ENCODE results near the gene MAGI1.

Gene MAGI1

GRCh38 chr3:66001626-66002025 lies 37.1 kb downstream of the MAGI1 start:
- Histone ChIP-seq H3K36me3 (ENCODE audit: insufficient read depth) (no peaks in the 10 kb centered on the region), H3K4me2 (no peak overlapping the region), H2AFZ (ENCODE audit: low read depth) (no peak overlapping the region), H3K4me1 (ENCODE audit: low read depth, poor library complexity, severe bottlenecking) (no peaks in the 10 kb centered on the region), H3K9ac (no peak overlapping the region), H4K20me1 (ENCODE audit: insufficient read depth) (no peaks in the 10 kb centered on the region), H3K79me2 (ENCODE audit: insufficient read depth, low read depth) (no peaks in the 10 kb centered on the region), H3K4me3 (IDR thresholded peaks at IDR 0.05; ENCODE audit: insufficient read depth, low read depth, low read length) (no peak overlapping the region), H3K27ac (no peak overlapping the region), H3K27me3 (ENCODE audit: insufficient read depth, low read depth) (no peaks in the 10 kb centered on the region)
- no peak for TF ChIP-seq CTCF (conservative IDR thresholded peaks at IDR 0.05; ENCODE audit: low read depth, low read length)

- H3K27ac ChIP-seq = no peak overlapping the region
- TF ChIP-seq CTCF (conservative IDR thresholded peaks at IDR 0.05; ENCODE audit: low read depth, low read length) = no peak
- H3K4me1 ChIP-seq (ENCODE audit: low read depth, poor library complexity, severe bottlenecking) = no peaks in the 10 kb centered on the region
- no peaks in the 10 kb centered on the region for H3K36me3 ChIP-seq (ENCODE audit: insufficient read depth)
- no peaks in the 10 kb centered on the region for H4K20me1 ChIP-seq (ENCODE audit: insufficient read depth)
- no peaks in the 10 kb centered on the region for H3K79me2 ChIP-seq (ENCODE audit: insufficient read depth, low read depth)
- no peak overlapping the region for H3K9ac ChIP-seq
- H2AFZ ChIP-seq (ENCODE audit: low read depth) = no peak overlapping the region
- no peak overlapping the region for H3K4me3 ChIP-seq (IDR thresholded peaks at IDR 0.05; ENCODE audit: insufficient read depth, low read depth, low read length)
- H3K27me3 ChIP-seq (ENCODE audit: insufficient read depth, low read depth) = no peaks in the 10 kb centered on the region
- H3K4me2 ChIP-seq = no peak overlapping the region
Observed at GRCh38 chr3:66000506-66000905, 38.2 kb downstream of the MAGI1 start.

- TF ChIP-seq CTCF (conservative IDR thresholded peaks at IDR 0.05; ENCODE audit: low read depth, low read length) = no peak
- Histone ChIP-seq H3K9ac (no peak overlapping the region), H3K4me3 (IDR thresholded peaks at IDR 0.05; ENCODE audit: insufficient read depth, low read depth, low read length) (no peak overlapping the region), H3K4me2 (no peak overlapping the region), H2AFZ (ENCODE audit: low read depth) (no peak overlapping the region), H3K4me1 (ENCODE audit: low read depth, poor library complexity, severe bottlenecking) (no peaks in the 10 kb centered on the region), H4K20me1 (ENCODE audit: insufficient read depth) (no peaks in the 10 kb centered on the region), H3K36me3 (ENCODE audit: insufficient read depth) (no peaks in the 10 kb centered on the region), H3K27ac (no peak overlapping the region), H3K27me3 (ENCODE audit: insufficient read depth, low read depth) (no peaks in the 10 kb centered on the region), H3K79me2 (ENCODE audit: insufficient read depth, low read depth) (no peaks in the 10 kb centered on the region)
Observed at GRCh38 chr3:65999606-66000005, 39.1 kb downstream of the MAGI1 start.

GRCh38 chr3:65996589-65996988 lies 42.1 kb downstream of the MAGI1 start:
- H4K20me1 ChIP-seq (ENCODE audit: insufficient read depth) = no peaks in the 10 kb centered on the region
- no peaks in the 10 kb centered on the region for H3K27me3 ChIP-seq (ENCODE audit: insufficient read depth, low read depth)
- no peak overlapping the region for H3K27ac ChIP-seq
- no peak overlapping the region for H2AFZ ChIP-seq (ENCODE audit: low read depth)
- H3K9ac ChIP-seq = no peak overlapping the region
- H3K79me2 ChIP-seq (ENCODE audit: insufficient read depth, low read depth) = no peaks in the 10 kb centered on the region
- H3K36me3 ChIP-seq (ENCODE audit: insufficient read depth) = no peaks in the 10 kb centered on the region
- H3K4me2 ChIP-seq = no peak overlapping the region
- no peak for TF ChIP-seq CTCF (conservative IDR thresholded peaks at IDR 0.05; ENCODE audit: low read depth, low read length)
- no peak overlapping the region for H3K4me3 ChIP-seq (IDR thresholded peaks at IDR 0.05; ENCODE audit: insufficient read depth, low read depth, low read length)
- H3K4me1 ChIP-seq (ENCODE audit: low read depth, poor library complexity, severe bottlenecking) = no peaks in the 10 kb centered on the region

GRCh38 chr3:65995515-65995914 lies 43.2 kb downstream of the MAGI1 start:
- Histone ChIP-seq H3K79me2 (ENCODE audit: insufficient read depth, low read depth) (no peaks in the 10 kb centered on the region), H3K36me3 (ENCODE audit: insufficient read depth) (no peaks in the 10 kb centered on the region), H3K4me1 (ENCODE audit: low read depth, poor library complexity, severe bottlenecking) (no peaks in the 10 kb centered on the region), H3K4me3 (IDR thresholded peaks at IDR 0.05; ENCODE audit: insufficient read depth, low read depth, low read length) (no peak overlapping the region), H3K4me2 (no peak overlapping the region), H3K27me3 (ENCODE audit: insufficient read depth, low read depth) (no peaks in the 10 kb centered on the region), H3K27ac (no peak overlapping the region), H4K20me1 (ENCODE audit: insufficient read depth) (no peaks in the 10 kb centered on the region), H3K9ac (no peak overlapping the region), H2AFZ (ENCODE audit: low read depth) (no peak overlapping the region)
- TF ChIP-seq CTCF (conservative IDR thresholded peaks at IDR 0.05; ENCODE audit: low read depth, low read length) = no peak
